ENCODE measurements around the gene CPLX1.

DNA sequence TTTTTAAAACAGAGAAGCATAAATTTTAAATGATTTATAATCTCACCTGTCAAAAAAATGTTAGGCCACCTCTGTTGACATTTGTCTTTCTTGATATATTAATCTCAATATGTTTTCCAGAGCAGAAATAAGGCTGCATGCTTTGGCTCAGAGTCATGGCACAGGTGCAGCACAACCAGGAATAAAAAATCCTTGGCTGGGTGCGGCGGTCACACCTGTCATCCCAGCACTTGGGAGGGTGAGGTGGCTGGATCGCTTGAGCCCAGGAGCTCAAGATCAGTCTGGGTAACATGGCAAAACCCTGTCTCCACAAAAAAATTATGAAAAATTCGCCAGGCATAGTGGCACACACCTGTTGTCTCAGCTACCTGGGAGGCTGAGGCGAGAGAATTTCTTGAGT, 18.1 kb downstream of the CPLX1 start:
- TF ChIP-seq, protein P1, sequence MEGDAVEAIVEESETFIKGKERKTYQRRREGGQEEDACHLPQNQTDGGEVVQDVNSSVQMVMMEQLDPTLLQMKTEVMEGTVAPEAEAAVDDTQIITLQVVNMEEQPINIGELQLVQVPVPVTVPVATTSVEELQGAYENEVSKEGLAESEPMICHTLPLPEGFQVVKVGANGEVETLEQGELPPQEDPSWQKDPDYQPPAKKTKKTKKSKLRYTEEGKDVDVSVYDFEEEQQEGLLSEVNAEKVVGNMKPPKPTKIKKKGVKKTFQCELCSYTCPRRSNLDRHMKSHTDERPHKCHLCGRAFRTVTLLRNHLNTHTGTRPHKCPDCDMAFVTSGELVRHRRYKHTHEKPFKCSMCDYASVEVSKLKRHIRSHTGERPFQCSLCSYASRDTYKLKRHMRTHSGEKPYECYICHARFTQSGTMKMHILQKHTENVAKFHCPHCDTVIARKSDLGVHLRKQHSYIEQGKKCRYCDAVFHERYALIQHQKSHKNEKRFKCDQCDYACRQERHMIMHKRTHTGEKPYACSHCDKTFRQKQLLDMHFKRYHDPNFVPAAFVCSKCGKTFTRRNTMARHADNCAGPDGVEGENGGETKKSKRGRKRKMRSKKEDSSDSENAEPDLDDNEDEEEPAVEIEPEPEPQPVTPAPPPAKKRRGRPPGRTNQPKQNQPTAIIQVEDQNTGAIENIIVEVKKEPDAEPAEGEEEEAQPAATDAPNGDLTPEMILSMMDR (IDR thresholded peaks at IDR 0.05), result no peak
- TF ChIP-seq POLR2A (IDR thresholded peaks at IDR 0.05), result no peak

Data from adrenal gland (tissue), 5 donors.